LNCAP (cell line): Measurements from ENCODE around the gene FGGY.

ENCODE experiments used
- CTCF ChIP-seq: fragments of 450-650 bp; IDR thresholded peaks from 2 replicates; pipeline ENCODE4 v1.5.1; 2017; ENCODE audit warnings: mild to moderate bottlenecking

Gene FGGY

GRCh38 chr1:59367301-59368007, 70.6 kb downstream of the FGGY start:
- no peak for TF ChIP-seq CTCF

DNA sequence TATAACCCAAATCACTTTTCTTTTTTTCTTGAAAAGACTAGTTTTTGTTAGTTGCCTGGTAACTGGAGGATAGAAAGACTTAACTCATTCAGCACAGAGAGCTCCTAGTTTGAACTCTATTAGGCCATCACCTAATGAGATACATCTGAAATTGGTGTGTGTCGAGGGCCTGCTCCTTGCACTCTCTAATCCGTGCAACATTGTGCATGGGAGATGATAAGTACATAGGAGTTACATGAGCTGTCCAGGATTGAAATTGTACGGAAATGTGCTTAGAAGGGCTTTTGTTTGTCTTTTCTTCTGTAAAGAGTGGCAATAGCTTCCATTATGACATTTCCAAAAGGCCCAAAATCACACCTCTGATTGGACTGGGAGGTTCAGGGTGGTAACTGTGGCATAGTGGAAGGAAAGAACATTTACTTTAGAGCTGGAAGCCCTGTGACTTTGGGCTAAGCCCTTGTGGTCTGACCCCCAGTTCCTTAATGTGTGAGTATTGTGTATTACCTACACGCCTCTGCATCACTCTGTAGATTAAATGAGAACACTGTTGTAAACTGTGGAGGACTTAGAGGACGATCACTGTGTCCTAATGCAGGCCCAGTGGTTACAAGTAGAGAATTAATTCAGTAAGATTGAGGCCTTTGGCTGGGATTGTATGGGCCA, 71.2 kb downstream of the FGGY start:
- TF ChIP-seq CTCF: no peak

DNA sequence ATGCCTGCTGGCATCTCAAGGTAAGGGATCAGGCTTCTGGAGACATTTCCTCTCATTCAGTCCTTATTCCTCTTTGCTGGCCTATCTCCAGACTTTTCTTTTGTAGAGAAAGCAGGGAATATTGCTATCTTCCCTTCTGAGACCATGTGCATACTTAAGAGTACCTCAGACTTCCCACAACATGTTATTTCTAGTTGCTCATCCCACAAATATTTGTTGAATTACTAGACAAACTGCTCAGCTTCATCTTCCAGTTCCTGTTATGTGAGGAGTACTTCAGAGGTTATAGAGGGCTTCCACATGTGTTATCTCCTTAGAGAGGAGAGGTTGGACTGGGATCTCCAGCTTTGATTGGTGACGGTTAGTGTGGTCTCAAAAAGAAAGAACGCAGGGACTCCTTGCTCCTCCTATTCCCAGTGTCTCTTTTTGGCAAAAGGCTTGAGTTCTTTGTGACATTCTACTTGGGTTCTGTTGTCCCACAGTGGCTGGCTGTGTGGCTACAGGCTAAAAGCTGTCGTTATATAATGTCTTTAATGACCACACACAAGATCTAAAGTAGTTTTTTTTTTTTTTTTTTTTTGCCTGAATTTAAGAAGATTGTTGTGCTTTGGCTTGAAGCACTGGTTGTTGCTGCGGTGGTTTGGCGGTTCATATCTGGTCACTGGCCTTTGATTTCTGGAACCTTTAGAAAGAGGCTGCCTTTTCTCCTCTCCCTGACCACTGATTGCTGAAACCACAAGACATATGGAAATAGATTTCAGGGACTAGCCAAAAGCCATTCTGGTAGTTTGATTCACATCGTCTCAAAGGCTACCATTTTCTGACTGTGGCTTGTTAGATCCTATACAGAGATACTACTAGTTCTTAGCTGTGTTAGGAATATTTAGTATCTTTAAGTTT, 78.7 kb downstream of the FGGY start:
- no peak for TF ChIP-seq CTCF

DNA sequence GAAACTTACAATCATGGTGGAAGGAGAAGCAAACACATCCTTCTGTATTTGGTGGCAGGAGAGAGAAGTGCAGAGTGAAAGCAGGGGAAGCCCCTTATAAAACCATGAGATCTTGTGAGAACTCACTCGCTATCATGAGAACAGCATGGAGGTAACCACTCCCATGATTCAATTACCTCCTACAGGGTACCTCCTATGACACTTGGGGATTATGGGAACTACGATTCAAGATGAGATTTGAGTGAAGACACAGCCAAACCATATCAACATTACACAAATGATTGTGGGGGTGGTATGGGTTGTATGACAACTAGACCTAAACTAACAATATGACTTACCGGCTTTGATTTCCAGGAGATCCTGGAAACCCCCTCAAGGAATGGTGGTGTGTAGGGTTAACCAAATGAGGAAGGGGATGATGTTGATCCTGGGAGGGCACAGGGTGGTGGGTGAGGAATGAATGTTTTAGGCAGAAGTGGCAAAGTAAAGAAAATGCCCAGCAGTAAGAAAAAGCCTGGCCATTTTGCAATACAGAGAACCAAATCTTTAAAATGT, 80.5 kb downstream of the FGGY start:
- TF ChIP-seq CTCF: no peak

DNA sequence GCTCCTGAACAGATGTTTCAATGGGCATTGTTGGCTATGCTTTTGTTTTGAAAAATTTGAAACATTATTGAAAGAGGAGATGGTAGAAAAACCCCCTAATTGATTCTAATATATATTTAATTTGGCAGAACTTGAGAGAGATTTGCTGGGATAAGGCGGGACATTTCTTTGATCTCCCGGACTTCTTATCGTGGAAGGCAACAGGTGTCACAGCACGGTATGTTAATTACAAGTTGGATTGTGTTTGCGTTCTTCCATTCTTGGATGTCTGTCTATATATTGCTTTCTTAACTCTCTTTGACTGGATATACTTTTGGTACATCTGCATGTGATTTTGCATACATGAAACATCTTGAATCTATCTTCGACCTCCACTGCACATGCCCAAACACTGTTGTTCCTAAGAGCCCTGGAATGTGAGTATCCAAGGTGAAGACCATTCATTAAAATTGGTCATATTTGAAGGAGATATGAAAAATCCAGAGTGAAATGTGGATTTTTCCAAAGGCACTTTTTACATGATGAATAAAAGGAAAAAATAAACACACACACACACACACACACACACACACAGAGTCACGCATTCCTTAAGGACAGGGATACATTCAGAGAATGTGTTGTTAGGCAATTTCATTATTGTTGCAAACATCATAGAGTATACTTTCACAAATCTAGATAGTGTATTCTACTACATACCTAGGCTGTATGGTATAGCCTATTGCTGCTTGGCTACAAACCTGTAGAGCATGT, 81.9 kb downstream of the FGGY start:
- TF ChIP-seq CTCF: no peak

DNA sequence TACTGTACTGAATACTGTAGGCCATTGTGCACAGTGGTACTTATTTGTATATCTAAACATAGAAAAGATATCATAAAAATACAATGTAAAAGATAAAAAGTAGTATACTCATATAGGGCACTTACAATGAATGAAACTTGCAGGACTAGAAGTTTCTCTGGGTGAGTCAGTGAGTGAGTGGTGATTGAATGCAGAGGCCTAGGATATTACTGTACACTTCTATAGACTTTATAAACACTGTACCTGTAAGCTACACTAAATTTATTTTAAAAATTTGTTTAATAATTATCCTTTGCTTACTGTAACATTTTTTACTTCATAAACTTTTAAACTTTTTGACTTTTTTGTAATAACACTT, 82.5 kb downstream of the FGGY start:
- TF ChIP-seq CTCF: no peak

- no peak for TF ChIP-seq CTCF
Observed at GRCh38 chr1:59383963-59384362, 87.1 kb downstream of the FGGY start.
